GM12878 (cell line): ENCODE data around the gene PDE6B.
A peak's percentile ranks its signal among the peaks of the same experiment; 100 is the strongest.

Experiments used
- CEBPB ChIP-seq, 2 experiments: fragments of 150-350 bp in 1 of 2; IDR thresholded peaks; 2 replicates each; pipeline ENCODE4 v1.6.1; 2012 to 2014; ENCODE audit warnings: low read depth in 2 of 2, low read length in 2 of 2, borderline replicate concordance in 1 of 2, inconsistent platforms in 1 of 2
- FOS ChIP-seq: IDR thresholded peaks from 3 replicates; pipeline ENCODE4 v1.6.1; 2011; ENCODE audit warnings: borderline replicate concordance; ENCODE audit not compliant: insufficient read length; ENCODE audit errors: extremely low read depth
- REST ChIP-seq: IDR thresholded peaks from 2 replicates; pipeline ENCODE4 v1.6.1; 2012; ENCODE audit warnings: mild to moderate bottlenecking, low read depth, low read length
- SPI1 ChIP-seq: IDR thresholded peaks from 2 replicates; pipeline ENCODE4 v1.6.1; 2011; ENCODE audit warnings: low read depth, mild to moderate bottlenecking, low read length, moderate library complexity, borderline replicate concordance; ENCODE audit not compliant: insufficient read depth

- TF ChIP-seq FOS: no peak
- TF ChIP-seq CEBPB (IDR thresholded peaks at IDR 0.05; ENCODE audit: borderline replicate concordance in 1 of 2, low read depth in 2 of 2, low read length in 2 of 2): no peak
- TF ChIP-seq REST: no peak
- 0 out of 2 replicates have a peak, but pooled peaks have one; percentile 6 for TF ChIP-seq SPI1
These were observed 19.5 kb upstream of the PDE6B start for GRCh38 chr4:605702-606425.
